Epithelial cell of prostate (primary cell): ENCODE measurements around the gene DYNC1I2.
"Not testable (repeated sequence)": the region's sequence is repeated elsewhere in the genome, so short reads cannot be mapped to it uniquely, and the experiment has no call there.

Experiments
- DNase-seq: peaks from one replicate; pipeline ENCODE4 v3.0.0-alpha.2; 2011; ENCODE audit warnings: low read depth, low spot score
- H3K27ac ChIP-seq: fragments of 450-650 bp; 2 replicates; pipeline ENCODE4 v1.5.1; 2017; ENCODE audit warnings: mild to moderate bottlenecking

The DYNC1I2 gene

GRCh38 chr2:171711351-171711750 is 24.1 kb downstream of the DYNC1I2 start:
- no peak for DNase-seq
- peak overlapping the region; percentile 78 for H3K27ac ChIP-seq

DNA sequence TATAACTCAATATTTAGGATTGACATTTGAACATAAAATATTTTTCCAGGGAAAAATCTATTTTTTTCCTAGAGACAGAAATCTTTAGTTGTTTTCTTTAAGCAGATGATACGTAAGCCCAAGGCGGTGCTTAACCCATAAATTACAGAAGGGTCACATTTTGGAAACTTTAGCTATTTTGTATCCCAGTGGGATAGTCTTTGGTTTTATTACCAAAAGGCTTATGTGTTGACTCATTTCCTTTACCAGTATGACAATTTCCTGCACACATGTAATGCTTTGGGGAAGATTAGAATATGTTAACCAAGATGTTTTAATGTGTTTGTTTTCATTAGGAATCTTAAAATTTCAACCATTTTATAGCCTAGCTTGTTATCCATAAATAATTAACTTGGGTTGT is 24.8 kb downstream of the DYNC1I2 start:
- peak overlapping the region; percentile 78 for H3K27ac ChIP-seq
- no peak for DNase-seq

DNA sequence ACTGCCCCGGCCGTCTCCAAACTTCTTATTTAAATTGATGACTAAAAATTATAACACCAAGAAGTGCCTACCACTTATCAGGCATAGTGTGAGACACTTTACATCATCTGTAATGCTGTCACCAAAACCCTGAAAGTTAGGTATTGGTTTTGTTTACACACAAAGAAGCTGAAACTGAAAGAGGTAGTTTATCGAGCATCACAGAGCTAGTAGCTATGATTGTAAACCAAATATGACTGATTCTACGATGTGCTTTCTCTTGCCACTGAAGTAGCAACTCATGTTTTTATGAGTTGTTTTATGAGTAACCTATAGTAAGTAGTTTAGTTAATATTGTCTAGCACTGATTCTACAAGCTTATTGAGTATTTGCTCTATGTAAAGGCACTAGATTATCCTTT is 31.5 kb downstream of the DYNC1I2 start:
- no peak overlapping the region for H3K27ac ChIP-seq
- DNase-seq, result no peak

- no peak overlapping the region for H3K27ac ChIP-seq
- no peak for DNase-seq
Measured at GRCh38 chr2:171719660-171720059, 32.4 kb downstream of the DYNC1I2 start.

DNA sequence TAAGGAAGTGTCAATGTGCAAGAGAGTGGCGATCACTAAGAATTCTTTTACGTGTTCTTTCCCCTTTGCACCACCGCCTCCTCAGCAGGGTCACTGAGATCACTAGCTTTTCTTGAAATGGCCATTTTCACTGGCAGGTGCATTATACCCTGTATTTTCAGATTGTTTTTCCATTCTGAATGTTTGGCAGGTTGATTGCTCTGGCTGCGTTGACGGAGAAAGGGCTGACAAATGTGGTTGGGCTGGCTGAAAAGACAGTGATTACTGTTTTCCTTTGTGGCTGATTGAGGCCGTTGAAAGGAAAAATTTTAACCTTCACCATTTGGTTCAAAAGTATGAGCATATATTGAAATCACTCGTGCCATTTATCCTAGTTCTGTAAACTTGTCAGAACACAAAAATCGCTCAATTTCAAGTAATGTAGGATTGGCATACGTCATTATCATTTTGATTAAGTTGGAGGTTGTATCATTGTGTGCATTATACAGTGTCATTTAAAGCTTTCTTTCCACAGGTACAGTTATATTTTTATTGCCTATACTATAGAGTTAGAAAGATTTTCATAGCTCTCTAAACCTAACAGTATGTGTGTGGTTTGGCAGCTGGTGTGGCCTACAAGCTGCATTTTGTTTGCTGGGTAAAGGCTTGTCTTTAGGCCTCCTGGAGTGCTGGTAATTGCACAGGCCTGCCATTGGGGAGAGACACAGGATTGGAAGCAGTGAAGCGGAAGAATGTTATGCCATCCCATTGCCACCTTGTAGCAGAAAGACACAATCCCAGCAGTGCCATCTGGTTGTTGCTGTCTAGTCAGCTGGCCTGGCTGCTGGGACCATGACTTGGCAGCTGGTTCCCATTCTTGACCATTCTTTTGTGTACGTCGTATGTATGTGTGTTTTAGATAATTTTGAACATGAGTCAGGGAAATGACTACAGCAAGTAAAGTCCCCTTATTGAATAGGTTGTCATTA is 36.7 kb downstream of the DYNC1I2 start:
- H3K27ac ChIP-seq, result no peak overlapping the region
- no peak for DNase-seq

DNA sequence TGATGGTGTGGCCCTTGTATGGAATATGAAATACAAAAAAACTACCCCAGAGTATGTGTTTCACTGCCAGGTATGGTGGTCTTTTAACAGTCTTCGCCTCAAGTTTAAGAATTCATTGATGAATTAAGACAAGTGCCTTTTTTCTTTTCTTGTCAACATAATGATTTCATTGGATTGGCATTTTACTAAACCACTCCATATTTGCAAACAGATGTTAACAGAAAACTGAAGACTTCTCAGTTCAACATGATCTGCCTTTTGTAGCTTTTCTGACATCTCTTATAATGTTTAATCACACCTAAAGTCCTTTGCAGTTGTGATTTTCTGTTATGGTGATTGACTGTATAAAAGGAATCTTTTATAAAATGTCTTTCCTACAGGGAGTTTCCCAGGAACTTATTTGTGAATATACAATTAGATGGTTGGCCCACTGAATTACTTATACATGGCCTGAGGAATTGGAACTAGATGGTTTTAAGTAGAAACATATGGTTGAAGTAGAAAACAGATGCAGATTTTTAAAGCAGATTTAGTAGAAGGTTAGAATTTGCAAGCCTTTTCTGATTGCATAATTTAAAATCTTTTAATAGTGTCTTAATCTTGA is 39.7 kb downstream of the DYNC1I2 start:
- DNase-seq, result no peak

GRCh38 chr2:171728989-171729951 is 42.0 kb downstream of the DYNC1I2 start:
- DNase-seq, result no peak
- H3K27ac ChIP-seq, result no peak overlapping the region

More for the DNA sequence above, 39.7 kb downstream of the DYNC1I2 start:
- H3K27ac ChIP-seq, result no peak overlapping the region

DNA sequence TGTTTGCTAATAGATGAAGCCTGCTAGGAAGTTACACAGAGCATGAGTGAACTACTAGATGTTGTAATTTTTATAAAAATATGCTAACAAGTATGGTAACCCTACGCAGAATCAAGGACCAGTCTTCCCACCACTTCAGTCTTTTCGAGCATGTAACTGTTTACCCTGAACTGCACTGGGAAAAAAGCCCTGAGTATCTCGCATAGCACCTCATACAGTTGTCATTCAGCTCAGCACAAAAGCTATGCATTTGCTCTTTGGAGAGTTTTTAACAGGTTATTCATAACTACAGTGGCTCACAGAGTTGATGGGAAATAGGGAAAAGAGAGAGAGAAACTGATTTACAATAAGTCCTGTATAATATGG is 42.7 kb downstream of the DYNC1I2 start:
- no peak for DNase-seq

GRCh38 chr2:171735991-171736710 is 48.9 kb downstream of the DYNC1I2 start:
- H3K27ac ChIP-seq, result no peak overlapping the region
- no peak for DNase-seq

More for the DNA sequence above, 42.7 kb downstream of the DYNC1I2 start:
- no peak overlapping the region for H3K27ac ChIP-seq

DNA sequence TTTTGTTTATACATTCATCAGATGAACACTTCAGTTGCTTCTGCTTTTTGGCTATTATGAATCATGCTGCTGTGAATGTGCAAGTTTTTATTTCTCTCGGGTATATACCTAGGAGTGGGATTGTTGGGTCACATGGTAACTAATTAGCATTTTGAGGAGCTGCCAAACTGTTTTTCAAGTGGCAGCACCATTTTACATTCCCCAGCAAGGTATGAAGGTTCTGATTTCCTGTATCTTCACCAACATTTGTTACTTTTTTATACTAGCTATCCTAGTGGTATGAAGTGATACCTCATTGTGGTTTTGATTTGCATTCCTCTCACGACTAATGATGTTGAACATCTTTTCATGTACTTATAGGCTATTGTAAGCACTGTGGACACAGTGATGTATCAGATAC is 53.9 kb downstream of the DYNC1I2 start:
- H3K27ac ChIP-seq, result no peak overlapping the region
- DNase-seq, result no peak

- H3K27ac ChIP-seq, result no peak overlapping the region
- no peak for DNase-seq
Measured at GRCh38 chr2:171742760-171743159, 55.5 kb downstream of the DYNC1I2 start.

DNA sequence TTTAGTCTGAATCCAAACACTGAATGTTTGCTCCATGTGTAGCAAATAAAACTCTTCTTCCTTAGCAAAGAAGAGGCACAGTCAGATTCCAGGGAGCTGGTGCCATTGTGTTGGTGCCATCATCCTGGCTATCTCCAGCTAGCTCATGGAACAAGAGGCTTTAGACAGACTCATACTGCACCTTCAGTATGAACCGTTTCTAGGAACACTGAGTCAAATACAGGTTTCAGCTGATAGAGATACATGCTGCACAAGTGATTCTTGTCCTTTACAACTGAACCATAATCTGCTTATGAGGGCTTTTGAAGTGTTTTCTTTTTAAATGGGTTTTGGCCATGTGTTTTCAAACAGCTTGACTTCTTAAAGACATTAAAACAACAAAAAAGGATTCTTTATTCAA is 57.9 kb downstream of the DYNC1I2 start:
- DNase-seq, result no peak
- no peak overlapping the region for H3K27ac ChIP-seq

- DNase-seq, result no peak
- no peak overlapping the region for H3K27ac ChIP-seq
Measured at GRCh38 chr2:171745806-171746205, 58.5 kb downstream of the DYNC1I2 start.

DNA sequence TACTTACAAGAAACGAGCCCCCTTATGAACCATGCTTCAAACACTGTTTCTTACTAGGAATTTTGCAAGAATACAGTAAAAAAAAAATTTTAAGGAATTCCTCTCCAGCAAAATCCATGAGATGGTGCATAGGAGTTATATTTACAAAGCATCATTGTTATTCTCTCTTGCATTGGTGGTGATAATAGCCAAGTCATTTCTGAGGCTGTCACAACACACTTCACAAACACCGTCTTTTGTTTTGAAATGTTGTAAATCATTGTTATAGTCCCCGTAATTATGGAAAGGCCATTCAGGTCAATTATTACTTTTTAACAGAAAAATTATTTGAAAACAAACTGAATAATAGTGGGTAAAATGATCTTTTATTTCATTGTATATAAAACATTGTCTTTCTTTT is 60.1 kb downstream of the DYNC1I2 start:
- H3K27ac ChIP-seq, result no peak overlapping the region
- DNase-seq, result no peak

DNA sequence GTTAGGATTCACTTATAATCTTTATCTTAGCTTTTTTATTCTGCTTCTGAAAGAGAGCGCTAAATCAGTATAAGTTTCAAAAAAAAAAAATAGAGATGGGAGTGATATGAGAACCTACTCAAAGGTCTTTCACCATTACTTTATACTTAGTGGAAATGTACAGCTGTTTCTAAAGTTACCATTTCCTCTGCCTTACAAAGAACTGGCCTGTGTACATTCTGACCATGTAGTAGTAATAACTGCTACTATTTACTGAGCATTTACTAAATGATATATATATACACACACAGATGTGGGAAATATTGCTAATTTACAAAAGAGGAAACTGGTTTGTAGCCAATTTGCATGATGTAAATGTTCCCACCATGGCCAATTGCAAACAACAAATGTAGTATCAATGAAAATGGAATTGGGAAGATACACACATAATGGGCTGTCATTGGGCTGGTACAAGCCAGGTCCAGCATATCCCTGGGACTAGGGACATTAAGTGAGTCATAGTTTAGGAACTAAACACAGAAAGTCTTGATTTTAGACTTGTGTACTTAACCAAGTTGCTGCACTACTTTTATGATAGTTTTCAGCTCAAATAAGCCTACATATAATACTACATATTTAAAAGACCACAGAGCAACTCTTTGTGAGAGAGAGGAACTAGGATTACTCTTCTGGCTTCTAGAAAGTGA is 67.1 kb downstream of the DYNC1I2 start:
- no peak overlapping the region for H3K27ac ChIP-seq
- no peak for DNase-seq

DNA sequence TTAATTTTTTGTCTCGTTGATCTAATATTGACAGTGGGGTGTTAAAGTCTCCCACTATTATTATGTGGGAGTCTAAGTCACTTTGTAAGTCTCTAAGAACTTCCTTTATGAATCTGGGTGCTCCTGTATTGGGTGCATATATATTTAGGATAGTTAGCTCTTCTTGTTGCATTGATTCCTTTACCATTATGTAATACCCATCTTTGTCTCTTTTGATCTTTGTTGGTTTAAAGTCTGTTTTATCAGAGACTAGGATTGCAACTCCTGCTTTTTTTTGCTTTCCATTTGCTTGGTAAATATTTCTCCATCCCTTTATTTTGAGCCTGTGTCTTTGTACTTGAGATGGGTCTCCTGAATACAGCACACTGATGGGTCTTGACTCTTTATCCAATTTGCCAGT is 71.5 kb downstream of the DYNC1I2 start:
- not testable (repeated sequence) for DNase-seq, H3K27ac ChIP-seq

DNA sequence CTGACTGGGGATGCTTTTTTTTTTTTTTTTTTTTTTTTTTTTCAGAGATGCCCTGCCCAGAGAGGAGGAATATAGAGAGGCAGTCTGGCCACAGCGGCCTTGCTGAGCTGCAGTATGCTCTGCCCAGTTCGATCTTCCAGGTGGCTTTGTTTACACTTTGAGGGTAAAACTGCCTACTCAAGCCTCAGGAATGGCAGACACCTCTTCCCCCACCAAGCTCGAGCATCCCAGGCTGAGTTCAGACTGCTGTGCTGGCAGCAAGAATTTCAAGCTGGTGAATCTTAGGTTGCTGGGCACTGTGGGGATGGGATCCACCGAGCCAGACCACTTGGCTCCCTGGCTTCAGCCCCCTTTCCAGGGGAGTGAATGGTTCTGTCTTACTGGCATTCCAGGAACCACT is 73.9 kb downstream of the DYNC1I2 start:
- not testable (repeated sequence) for DNase-seq, H3K27ac ChIP-seq

DNA sequence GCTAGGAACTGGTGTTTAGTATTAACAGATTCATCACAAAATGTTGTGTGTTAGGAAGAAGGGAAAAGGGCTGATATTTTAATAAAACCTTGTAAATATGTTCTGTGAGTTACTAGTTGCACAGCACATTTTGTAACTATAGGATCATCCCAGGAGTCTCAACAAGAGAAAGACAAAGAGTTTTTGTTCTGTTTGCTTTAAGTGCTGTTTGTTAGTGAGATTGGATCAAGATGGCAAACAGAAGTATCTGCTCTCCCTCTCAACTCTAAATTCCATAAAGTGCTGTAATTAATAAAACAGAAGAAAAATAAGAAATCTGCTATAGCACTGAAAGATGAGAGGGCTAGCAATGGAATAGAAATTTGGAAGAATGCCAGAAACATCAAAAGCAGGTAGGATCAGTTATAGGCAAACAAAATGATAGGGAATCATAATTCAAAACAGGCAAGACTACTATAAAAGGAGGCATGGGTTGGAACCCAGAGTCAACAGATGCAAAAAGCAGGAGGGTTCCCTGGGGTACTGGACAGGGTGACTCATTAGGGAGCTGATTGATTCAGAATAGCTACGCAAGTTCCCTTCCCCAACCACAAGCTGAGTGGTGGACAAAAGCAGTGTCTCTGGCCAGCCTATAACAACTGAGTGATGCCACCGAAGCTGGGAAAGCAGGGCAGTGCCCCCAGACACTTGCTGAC is 75.8 kb downstream of the DYNC1I2 start:
- peak overlapping the region; percentile 62 for H3K27ac ChIP-seq
- no peak for DNase-seq

GRCh38 chr2:171763602-171764001 is 76.3 kb downstream of the DYNC1I2 start:
- DNase-seq, result peak; percentile 18
- H3K27ac ChIP-seq, result peak overlapping the region; percentile 62
